GM12878 (cell line): ENCODE results near the gene C19orf44. TPM values are rescaled to one million over a fixed set of nuclear protein-coding genes. Genes with fewer than 3 reads are reported as not detected.

Experiments
- ASH2L ChIP-seq: fragments of 300-600, 200-600 bp; sonication (generic); IDR thresholded peaks from 2 replicates; pipeline ENCODE4 v1.6.1; 2017; ENCODE audit warnings: low read depth, mild to moderate bottlenecking, borderline replicate concordance
- BACH1 ChIP-seq: fragments of 450-650 bp; IDR thresholded peaks from 2 replicates; pipeline ENCODE4 v1.6.1; 2017; ENCODE audit warnings: mild to moderate bottlenecking, borderline replicate concordance
- BRCA1 ChIP-seq: IDR thresholded peaks from 2 replicates; pipeline ENCODE4 v1.6.1; 2011; ENCODE audit warnings: low read depth, low read length, improper control_type of control experiment
- CBFB ChIP-seq: IDR thresholded peaks from 2 replicates; pipeline ENCODE4 v1.6.1; 2016; ENCODE audit warnings: antibody characterized with exemption, low read depth
- CREB1 ChIP-seq: IDR thresholded peaks from 2 replicates; pipeline ENCODE4 v1.6.1; 2012; ENCODE audit warnings: low read depth, mild to moderate bottlenecking, inconsistent platforms
- CTCF ChIP-seq, 3 experiments: IDR thresholded peaks in 2 of 3; conservative IDR thresholded peaks in 1 of 3; 2 replicates each; pipeline ENCODE4 v1.5.1; 2011; ENCODE audit warnings: low read depth in 3 of 3, low read length in 3 of 3, mild to moderate bottlenecking in 3 of 3, control low read depth in 2 of 3, moderate library complexity in 2 of 3, inconsistent platforms in 1 of 3, mixed read lengths in 1 of 3; ENCODE audit not compliant: control insufficient read depth in 2 of 3, insufficient read depth in 1 of 3; ENCODE audit errors: extremely low read depth in 1 of 3
- EP300 ChIP-seq, 2 experiments: fragments of 150-350 bp in 1 of 2; IDR thresholded peaks; 2 replicates each; pipeline ENCODE4 v1.6.1; 2011 to 2012; ENCODE audit warnings: low read depth in 2 of 2, low read length in 2 of 2, borderline replicate concordance in 1 of 2, improper control_type of control experiment in 1 of 2, inconsistent platforms in 1 of 2; ENCODE audit not compliant: control insufficient read depth in 1 of 2
- EZH2 ChIP-seq: IDR thresholded peaks from 2 replicates; pipeline ENCODE4 v1.6.1; 2012; ENCODE audit warnings: low read depth, mild to moderate bottlenecking, control low read depth, inconsistent platforms, low read length, borderline replicate concordance; ENCODE audit not compliant: control insufficient read depth
- FOXK2 ChIP-seq: fragments of 450-650 bp; IDR thresholded peaks from 2 replicates; pipeline ENCODE4 v1.6.1; 2017; ENCODE audit warnings: mild to moderate bottlenecking, moderate library complexity
- HCFC1 ChIP-seq: fragments of 150-350 bp; IDR thresholded peaks from 2 replicates; pipeline ENCODE4 v1.6.1; 2014; ENCODE audit warnings: low read length
- HDGF ChIP-seq: fragments of 450-650 bp; IDR thresholded peaks from 2 replicates; pipeline ENCODE4 v1.6.1; 2016; ENCODE audit warnings: antibody characterized with exemption
- MEF2A ChIP-seq: IDR thresholded peaks from 2 replicates; pipeline ENCODE4 v1.6.1; 2011; ENCODE audit warnings: low read depth, mild to moderate bottlenecking, low read length, moderate library complexity; ENCODE audit not compliant: insufficient read depth
- MTA3 ChIP-seq: IDR thresholded peaks from 2 replicates; pipeline ENCODE4 v1.6.1; 2012; ENCODE audit warnings: low read length, inconsistent platforms, borderline replicate concordance
- NBN ChIP-seq: fragments of 450-650 bp; IDR thresholded peaks from 2 replicates; pipeline ENCODE4 v1.6.1; 2016
- NFYA ChIP-seq: IDR thresholded peaks from 2 replicates; pipeline ENCODE4 v1.6.1; 2011; ENCODE audit warnings: low read depth, mild to moderate bottlenecking, low read length, improper control_type of control experiment, borderline replicate concordance
- PAX5 ChIP-seq: IDR thresholded peaks from 2 replicates; pipeline ENCODE4 v1.6.1; 2011; ENCODE audit warnings: low read depth, low read length, borderline replicate concordance
- PKNOX1 ChIP-seq: fragments of 450-650 bp; IDR thresholded peaks from 2 replicates; pipeline ENCODE4 v1.6.1; 2016; ENCODE audit warnings: mild to moderate bottlenecking
- POLR2AphosphoS2 ChIP-seq: IDR thresholded peaks from 2 replicates; pipeline ENCODE4 v1.6.1; 2011; ENCODE audit warnings: low read depth, mild to moderate bottlenecking, low read length, improper control_type of control experiment, moderate library complexity
- POLR2AphosphoS5 ChIP-seq: IDR thresholded peaks from 2 replicates; pipeline ENCODE4 v1.6.1; 2011; ENCODE audit warnings: mild to moderate bottlenecking, low read length, inconsistent platforms
- SMC3 ChIP-seq: IDR thresholded peaks from 2 replicates; pipeline ENCODE4 v1.6.1; 2011; ENCODE audit warnings: low read length, improper control_type of control experiment, borderline replicate concordance
- TAF1 ChIP-seq: IDR thresholded peaks from 2 replicates; pipeline ENCODE4 v1.6.1; 2011; ENCODE audit warnings: mild to moderate bottlenecking, low read depth, low read length, borderline replicate concordance
- TARDBP ChIP-seq: IDR thresholded peaks from 2 replicates; pipeline ENCODE4 v1.6.1; 2016; ENCODE audit warnings: borderline replicate concordance
- TCF3 ChIP-seq: IDR thresholded peaks from 2 replicates; pipeline ENCODE4 v1.6.1; 2012; ENCODE audit warnings: low read depth, mild to moderate bottlenecking, low read length, borderline replicate concordance; ENCODE audit not compliant: insufficient read depth
- USF1 ChIP-seq: IDR thresholded peaks from 2 replicates; pipeline ENCODE4 v1.6.1; 2011; ENCODE audit warnings: borderline replicate concordance, low read depth, mild to moderate bottlenecking, moderate library complexity, mixed read lengths, low read length; ENCODE audit not compliant: insufficient read depth; ENCODE audit errors: extremely low read length
- USF2 ChIP-seq: IDR thresholded peaks from 2 replicates; pipeline ENCODE4 v1.6.1; 2011; ENCODE audit warnings: low read depth, low read length, improper control_type of control experiment, borderline replicate concordance
- ZNF384 ChIP-seq: IDR thresholded peaks from 2 replicates; pipeline ENCODE4 v1.6.1; 2012; ENCODE audit warnings: low read depth, mild to moderate bottlenecking, low read length, improper control_type of control experiment, borderline replicate concordance
- polyA plus RNA-seq, 11 experiments: library from polyadenylated mRNA; depleted of rRNA in 4 of 11; unstranded in 6 of 11; stranded (reverse) in 5 of 11; fragments of >200 nt; fragmentation: Nextera tagmentation in 4 of 11; fragmentation: Illumina TruSeq in 1 of 11; extraction: Ambion mirVana in 4 of 11; extraction: Trizol in 1 of 11; gene quantifications; 1 replicate in 1 of 11; 2 replicates in 10 of 11; pipeline versions ENCODE4 v1.2.1 to v1.2.3, GENCODE V29; 2011 to 2016; ENCODE audit warnings: inconsistent platforms in 2 of 11, missing spikeins in 2 of 11, low read depth in 1 of 11
- total RNA-seq, 4 experiments: library from RNA; depleted of rRNA in 3 of 4; stranded (reverse); fragments of >200 nt in 3 of 4; fragmentation: Illumina TruSeq in 1 of 4; extraction: Trizol in 1 of 4; gene quantifications; 2 replicates each; pipeline versions ENCODE4 v1.2.1 to v1.2.3, GENCODE V29; 2013 to 2021

Gene C19orf44
- total and polyA plus RNA-seq, 10 of the 15 experiments (the other 5 are each of a cell fraction or from before 2014, with no cell fraction given): 0.26 to 5.2 (median 3.6) TPM

GRCh38 chr19:16446724-16447368 is 49.3 kb upstream of the C19orf44 start (continued):
- peak; percentile 30; the same call in 1 of the 2 replicates for TF ChIP-seq USF2
- TF ChIP-seq ZNF384: no peak
- TF ChIP-seq PAX5: peak; percentile 42; the same call in 1 of the 2 replicates
- TF ChIP-seq POLR2AphosphoS2: 0 out of 2 replicates have a peak, but pooled peaks have one; percentile 46
- TF ChIP-seq NBN: peak; percentile 58; the same call in 1 of the 2 replicates
- no peak for TF ChIP-seq FOXK2
- TF ChIP-seq EZH2: no peak
- TF ChIP-seq ASH2L: no peak
- no peak for TF ChIP-seq MTA3
- TF ChIP-seq USF1: peak; percentile 57
- TF ChIP-seq HDGF: no peak
- no peak for TF ChIP-seq HCFC1
- TF ChIP-seq CBFB: no peak
- TF ChIP-seq BRCA1: no peak
- TF ChIP-seq BACH1: no peak; the same call in 1 of the 2 replicates
- TF ChIP-seq NFYA: no peak
- peak in 1 of 2 experiments; percentile 83; a peak in 2 of 4 replicates for TF ChIP-seq EP300 (IDR thresholded peaks at IDR 0.05; ENCODE audit: borderline replicate concordance in 1 of 2, control insufficient read depth in 1 of 2, low read depth in 2 of 2, low read length in 2 of 2)
- TF ChIP-seq SMC3: no peak
- TF ChIP-seq TCF3: peak; percentile 64; the same call in 1 of the 2 replicates
- TF ChIP-seq CREB1: 0 out of 2 replicates have a peak, but pooled peaks have one; percentile 18
- TF ChIP-seq TAF1: peak; percentile 53; the same call in 1 of the 2 replicates
- TF ChIP-seq TARDBP: no peak
- TF ChIP-seq POLR2AphosphoS5: peak; percentile 69
- TF ChIP-seq PKNOX1: no peak
- TF ChIP-seq MEF2A: no peak
- no peak for TF ChIP-seq CTCF (IDR thresholded peaks at IDR 0.05 in 2 of 3, conservative IDR thresholded peaks at IDR 0.05 in 1 of 3; ENCODE audit: control insufficient read depth in 2 of 3, extremely low read depth in 1 of 3, insufficient read depth in 1 of 3, low read depth in 3 of 3, low read length in 3 of 3)
